HG02943 (cell line): ENCODE measurements around the gene PPP4R1.

Experiments
- ATAC-seq: cut with Tn5 transposase; IDR thresholded peaks from one replicate; pipeline ENCODE4 v1.9.1; 2021; ENCODE audit warnings: mild to moderate bottlenecking, low read depth, moderate library complexity; ENCODE audit not compliant: unreplicated experiment

Gene PPP4R1

DNA sequence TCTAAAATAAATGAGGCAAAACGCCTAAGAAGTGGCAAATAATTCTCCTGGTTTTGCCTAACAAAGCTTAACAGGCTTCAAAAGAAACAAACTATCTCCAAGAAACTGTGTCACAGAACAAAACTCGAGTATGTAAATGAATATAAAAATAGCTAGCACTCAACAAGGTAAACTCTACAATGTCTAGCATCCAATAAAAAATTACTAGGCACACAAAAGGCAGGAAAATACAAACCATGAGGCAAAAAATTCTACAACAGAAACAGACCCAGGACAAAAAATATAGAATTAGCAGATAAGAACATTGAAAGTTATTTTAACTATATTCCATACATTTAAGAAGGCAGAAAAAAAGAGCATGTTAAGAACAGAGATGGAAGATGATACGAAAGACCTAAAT lies 16.8 kb downstream of the PPP4R1 start:
- no peak for ATAC-seq

DNA sequence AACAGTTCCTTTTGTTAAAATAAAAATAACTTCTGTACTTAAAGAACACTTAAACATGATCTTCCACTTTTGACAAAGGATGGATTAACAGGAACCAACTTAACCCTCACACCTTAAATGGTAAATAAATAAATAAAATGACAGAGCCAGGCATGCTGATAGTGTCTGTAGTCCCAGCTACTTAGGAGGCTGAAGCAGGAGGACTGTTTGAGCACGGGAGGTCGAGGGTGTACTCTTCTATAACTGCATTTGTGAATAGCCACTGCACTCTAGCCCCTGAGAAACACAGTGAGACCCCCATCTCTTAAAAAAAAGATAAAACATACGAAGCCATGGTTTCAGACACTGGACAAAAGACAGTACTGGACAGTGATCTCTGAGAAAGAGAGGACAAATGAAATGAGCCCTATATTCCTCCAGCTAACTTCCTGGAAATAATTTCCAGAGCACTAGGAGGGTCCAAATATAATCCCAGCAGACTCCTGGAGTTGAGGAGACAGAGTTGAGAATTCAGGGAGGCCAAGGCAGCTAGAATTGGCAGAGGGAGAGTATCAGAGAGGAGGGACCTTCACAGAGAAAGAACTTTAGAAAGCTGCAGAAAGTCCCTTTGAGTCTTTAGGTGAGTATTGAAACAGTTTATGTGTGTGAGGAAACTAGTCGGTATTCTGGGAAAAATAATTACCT lies 17.4 kb downstream of the PPP4R1 start:
- no peak for ATAC-seq

DNA sequence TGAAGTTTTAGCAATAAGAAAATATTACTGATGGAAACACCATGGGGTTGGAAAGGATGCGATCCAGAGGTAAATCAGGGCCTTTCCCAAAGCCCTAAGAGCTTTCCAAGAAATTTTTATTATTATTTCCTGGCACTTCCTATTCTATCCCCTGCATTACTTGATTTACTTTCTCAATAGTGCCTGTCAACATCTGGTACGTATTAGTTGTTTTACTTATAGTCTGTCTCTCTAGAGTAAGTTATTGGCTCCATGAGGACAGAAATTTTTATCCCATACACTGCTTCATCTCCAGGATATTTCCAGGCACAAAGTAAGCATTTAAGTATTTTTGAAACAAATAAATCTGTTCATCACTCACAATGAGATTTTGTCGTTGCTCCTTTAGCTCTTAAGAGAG lies 18.1 kb downstream of the PPP4R1 start:
- no peak for ATAC-seq

DNA sequence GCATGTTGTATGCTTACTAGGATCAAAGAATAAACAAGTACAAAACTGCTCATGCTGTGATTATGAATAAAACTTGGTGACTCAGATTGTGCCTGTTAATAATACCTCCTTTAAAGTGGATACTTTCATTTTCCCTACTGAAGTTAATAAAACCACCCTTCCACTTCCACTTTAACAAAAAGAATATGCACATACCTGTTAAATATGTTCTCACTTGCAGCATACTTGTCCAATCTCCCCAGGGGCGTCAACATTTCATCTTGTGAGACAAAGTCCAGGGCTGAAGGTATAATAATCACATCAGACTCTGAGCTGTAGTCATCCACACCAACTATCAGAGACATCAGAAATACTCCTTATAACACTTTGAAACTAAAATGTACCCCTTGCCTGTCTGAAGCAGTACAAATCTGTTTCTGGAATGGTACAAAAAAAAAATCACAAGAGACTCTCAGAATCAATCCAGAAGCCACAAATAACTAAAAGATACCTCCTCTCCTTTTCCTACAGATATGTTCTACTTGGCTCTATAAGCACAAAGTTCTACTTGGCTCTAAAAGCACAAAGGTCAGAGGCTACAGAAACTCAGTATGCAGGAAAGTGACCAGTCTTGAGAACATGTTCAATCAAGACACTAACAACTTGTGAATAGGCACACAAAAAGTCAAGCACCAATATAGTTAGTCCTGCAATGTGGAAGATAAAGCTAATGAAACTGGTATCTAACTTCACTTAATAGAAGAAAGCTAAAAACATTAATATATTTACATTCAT lies 19.3 kb downstream of the PPP4R1 start:
- no peak for ATAC-seq

DNA sequence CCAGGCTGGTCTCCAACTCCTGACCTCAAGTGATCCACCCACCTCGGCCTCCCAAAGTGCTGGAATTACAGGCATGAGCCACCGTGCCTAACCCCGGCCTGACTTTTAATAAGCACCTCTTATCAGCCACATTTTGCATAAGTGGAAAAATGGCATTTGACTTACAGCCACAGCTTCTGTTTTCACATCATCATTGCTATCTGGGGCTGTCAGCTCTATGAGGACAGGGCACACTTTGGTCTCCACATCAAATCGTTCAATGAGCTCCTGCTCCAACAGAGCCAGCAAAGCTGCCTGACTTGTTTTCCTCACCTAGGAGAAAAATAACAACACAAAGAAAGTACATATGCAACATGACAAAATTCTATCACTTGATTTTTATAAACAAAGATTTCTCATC lies 26.4 kb downstream of the PPP4R1 start:
- no peak for ATAC-seq

- no peak for ATAC-seq
These were observed 27.5 kb downstream of the PPP4R1 start for GRCh38 chr18:9586814-9587213.

- no peak for ATAC-seq
These were observed 32.7 kb downstream of the PPP4R1 start for GRCh38 chr18:9581667-9582066.

GRCh38 chr18:9578306-9578705 lies 36.1 kb downstream of the PPP4R1 start:
- ATAC-seq: no peak

- ATAC-seq: no peak
These were observed 37.0 kb downstream of the PPP4R1 start for GRCh38 chr18:9577361-9577760.

GRCh38 chr18:9575558-9575957 lies 38.8 kb downstream of the PPP4R1 start:
- no peak for ATAC-seq

GRCh38 chr18:9574473-9575115 lies 39.8 kb downstream of the PPP4R1 start:
- no peak for ATAC-seq

DNA sequence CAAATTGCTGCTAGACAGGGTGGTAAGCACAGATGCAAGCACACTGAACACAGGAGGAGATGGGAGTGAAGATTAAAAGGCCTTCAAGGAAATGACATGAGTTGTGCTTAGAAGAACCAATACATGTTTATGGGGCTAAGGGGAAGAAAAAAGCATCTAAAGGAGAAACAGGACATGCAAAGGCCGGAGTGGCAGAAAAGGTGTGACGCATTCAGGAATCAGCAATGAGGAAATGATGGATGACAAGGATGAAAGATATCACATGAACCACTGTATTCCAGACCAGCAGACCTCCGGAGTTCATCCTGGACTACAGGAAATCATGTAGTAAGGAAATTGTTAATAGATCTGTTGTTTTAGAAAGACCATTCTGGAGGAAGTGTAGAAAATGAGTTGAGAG lies 42.8 kb downstream of the PPP4R1 start:
- no peak for ATAC-seq

GRCh38 chr18:9570255-9570654 lies 44.1 kb downstream of the PPP4R1 start:
- ATAC-seq: no peak

DNA sequence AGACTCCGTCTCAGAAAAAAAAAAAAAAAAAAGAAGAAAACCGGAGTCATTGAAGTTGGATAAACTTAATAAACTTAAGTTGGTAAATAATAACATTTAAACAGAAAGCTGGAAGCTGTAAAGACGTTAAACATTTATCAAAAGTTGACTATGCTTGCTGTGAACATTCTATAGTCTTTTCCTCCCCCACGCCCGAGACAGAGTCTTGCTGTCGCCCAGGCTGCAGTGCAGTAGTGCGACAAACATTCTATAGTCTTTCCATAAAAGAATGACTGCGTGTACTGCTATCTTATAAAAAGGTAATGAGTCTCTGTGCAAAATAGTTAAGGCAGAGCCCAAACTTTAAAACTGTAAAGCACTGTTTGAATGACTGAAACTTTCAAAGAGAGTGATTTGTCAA lies 45.2 kb downstream of the PPP4R1 start:
- no peak for ATAC-seq

DNA sequence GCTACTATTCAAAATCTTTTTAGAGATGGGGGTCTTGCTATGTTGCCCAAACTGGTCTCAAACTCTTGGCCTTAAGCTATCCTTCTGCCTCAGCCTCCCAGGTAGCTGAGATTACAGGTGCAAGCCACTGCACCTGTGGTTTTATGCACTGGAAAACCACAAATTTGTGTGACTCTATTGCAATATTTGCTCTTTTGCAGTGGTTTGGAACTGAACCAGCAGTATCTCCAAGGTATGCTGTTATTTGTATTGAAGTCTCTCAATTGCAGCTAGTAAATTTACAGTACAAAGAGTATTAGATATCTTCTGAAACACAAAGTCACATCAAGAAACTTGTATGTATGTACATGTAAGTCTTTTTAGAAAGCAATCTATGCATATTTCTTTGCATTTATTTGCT lies 46.2 kb downstream of the PPP4R1 start:
- ATAC-seq: no peak

GRCh38 chr18:9565407-9565806 lies 49.0 kb downstream of the PPP4R1 start:
- ATAC-seq: no peak

DNA sequence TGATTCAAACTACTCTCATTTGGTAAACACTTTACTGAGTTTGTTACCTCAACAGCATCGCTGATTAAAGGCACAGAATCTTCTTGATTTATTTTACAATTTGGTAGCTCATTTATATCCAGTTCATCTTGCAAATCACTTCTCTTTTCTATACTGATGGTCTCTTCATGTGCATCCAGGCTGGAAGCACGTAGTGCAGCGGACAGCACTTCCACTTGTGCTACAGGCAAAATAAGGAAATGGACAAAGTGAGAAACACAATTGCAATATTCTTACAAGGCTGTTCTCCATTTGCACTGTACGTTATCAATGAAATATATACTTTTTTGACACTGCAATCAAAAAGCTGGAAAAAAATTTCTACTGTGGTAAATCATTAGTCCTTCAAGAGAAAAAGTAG lies 51.0 kb downstream of the PPP4R1 start:
- ATAC-seq: no peak

DNA sequence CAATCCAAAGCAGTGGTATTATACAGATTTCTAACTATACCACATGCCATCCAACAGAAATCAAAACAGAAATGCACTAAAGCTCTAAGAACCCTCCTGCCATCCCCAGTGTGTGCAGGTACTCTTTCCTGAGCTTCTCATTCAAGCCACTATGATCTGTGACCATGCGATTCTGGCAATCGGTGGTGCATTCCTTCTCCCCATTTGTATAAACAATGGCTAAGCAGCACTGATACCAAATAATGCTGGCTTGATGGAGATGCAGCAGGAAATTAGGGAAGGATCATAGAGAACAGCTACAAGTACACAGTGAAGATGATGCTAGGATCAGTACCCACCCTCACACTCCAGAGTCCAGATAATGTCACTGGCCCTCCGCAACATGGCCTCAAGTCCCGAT lies 51.8 kb downstream of the PPP4R1 start:
- no peak for ATAC-seq

GRCh38 chr18:9561759-9562158 lies 52.6 kb downstream of the PPP4R1 start:
- ATAC-seq: no peak

- ATAC-seq: no peak
These were observed 55.1 kb downstream of the PPP4R1 start for GRCh38 chr18:9559253-9559652.

DNA sequence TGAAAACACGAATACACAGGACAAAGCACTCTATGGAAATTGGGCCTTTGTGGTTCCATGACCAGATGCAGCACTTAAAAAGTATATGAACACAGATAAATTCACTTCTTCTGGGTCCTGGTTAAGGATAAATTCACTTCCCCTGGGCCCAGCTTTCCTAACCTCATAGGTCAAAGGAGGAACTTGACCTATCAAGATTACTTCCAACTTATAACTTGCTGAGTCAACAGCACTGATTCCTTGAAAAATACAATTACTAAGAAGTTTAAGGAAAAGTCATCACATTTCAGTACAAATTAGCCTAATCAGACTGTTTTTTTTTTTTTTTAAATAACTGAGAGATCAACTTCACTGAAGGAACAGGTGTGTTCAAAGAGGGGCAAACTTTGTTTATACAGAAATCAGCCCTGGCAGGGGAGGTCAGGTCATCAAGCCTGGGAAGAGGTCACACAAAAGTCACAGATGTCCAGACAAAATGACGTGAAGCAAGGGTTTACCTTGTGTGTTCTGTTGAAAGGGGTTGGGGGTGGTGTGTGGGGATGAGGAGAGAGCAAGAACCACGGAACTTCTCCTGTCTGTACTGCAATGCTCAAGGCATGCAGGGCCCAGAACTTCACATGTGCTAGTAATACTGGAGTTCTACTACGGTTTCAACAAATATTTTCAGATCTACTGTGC lies 55.8 kb downstream of the PPP4R1 start:
- no peak for ATAC-seq
